HEK293 (cell line): ENCODE data around the gene HPX.

Experiments used
- CTCF ChIA-PET: fragments of 350-600 bp; formaldehyde crosslinking; extraction: SDS; loops from one replicate; lab custom pipeline; 2021; ENCODE audit warnings: antibody characterized with exemption; lab: Yijun Ruan, JAX
- POLR2A ChIA-PET: fragments of 300-600 bp; formaldehyde crosslinking; extraction: SDS; loops from one replicate; lab custom pipeline; 2020; ENCODE audit warnings: antibody characterized with exemption, inconsistent platforms; lab: Yijun Ruan, JAX
- H3K27ac ChIP-seq: fragments of 200-500 bp; sonication (Bioruptor generic); 2 replicates; pipeline ENCODE4 v1.5.1; 2014; ENCODE audit warnings: low read depth, low read length, control low read depth, inconsistent platforms; ENCODE audit errors: extremely low read depth
- H3K36me3 ChIP-seq, 2 experiments: fragments of 200-500 bp in 1 of 2; sonication (Bioruptor generic) in 1 of 2; 1 replicate in 1 of 2; 2 replicates in 1 of 2; pipeline ENCODE4 v1.5.1; 2014 to 2017; ENCODE audit warnings: inconsistent platforms in 2 of 2, low read length in 2 of 2; ENCODE audit not compliant: control insufficient read depth in 2 of 2, insufficient read depth in 1 of 2
- H3K4me1 ChIP-seq: fragments of 200-500 bp; sonication (Bioruptor generic); 2 replicates; pipeline ENCODE4 v1.5.1; 2014; ENCODE audit warnings: mild to moderate bottlenecking, low read length, inconsistent platforms; ENCODE audit not compliant: control insufficient read depth, insufficient read depth
- H3K4me3 ChIP-seq: 2 replicates; pipeline ENCODE4 v1.5.1; 2011; ENCODE audit warnings: low read depth, mild to moderate bottlenecking, control low read depth, low read length, moderate library complexity
- H3K9me3 ChIP-seq: fragments of 200-500 bp; sonication (Bioruptor generic); 2 replicates; pipeline ENCODE4 v1.5.1; 2014; ENCODE audit warnings: low read depth, low read length, inconsistent platforms; ENCODE audit not compliant: control insufficient read depth, insufficient read depth
- GLI2 ChIP-seq: fragments of 450-650 bp; formaldehyde crosslinking; IDR thresholded peaks from 2 replicates; pipeline ENCODE4; 2017; ENCODE audit warnings: missing biosample characterization, missing genetic modification characterization, low read depth, borderline replicate concordance
- GLIS2 ChIP-seq: fragments of 450-650 bp; formaldehyde crosslinking; IDR thresholded peaks from 2 replicates; pipeline ENCODE4 v1.5.1; 2016; ENCODE audit warnings: missing biosample characterization, missing genetic modification characterization
- HOXC10 ChIP-seq: sonication (generic); formaldehyde crosslinking; IDR thresholded peaks from 2 replicates; pipeline ENCODE4 v1.8.1; 2023; ENCODE audit warnings: mild to moderate bottlenecking, missing genetic modification reagents
- OSR2 ChIP-seq: fragments of 450-650 bp; formaldehyde crosslinking; IDR thresholded peaks from 2 replicates; pipeline ENCODE4 v1.5.1; 2016; ENCODE audit warnings: missing biosample characterization, missing genetic modification characterization
- OVOL3 ChIP-seq: fragments of 450-650 bp; formaldehyde crosslinking; IDR thresholded peaks from 2 replicates; pipeline ENCODE4 v1.5.1; 2016; ENCODE audit warnings: missing biosample characterization, missing genetic modification characterization
- REST ChIP-seq: fragments of 450-650 bp; formaldehyde crosslinking; IDR thresholded peaks from 2 replicates; pipeline ENCODE4 v1.5.1; 2016; ENCODE audit warnings: missing biosample characterization, missing genetic modification characterization
- ZFP3 ChIP-seq: fragments of 450-650 bp; formaldehyde crosslinking; IDR thresholded peaks from 2 replicates; pipeline ENCODE4 v1.5.1; 2016; ENCODE audit warnings: low read depth, missing biosample characterization, missing genetic modification characterization
- ZFP69B ChIP-seq: fragments of 450-650 bp; formaldehyde crosslinking; IDR thresholded peaks from 2 replicates; pipeline ENCODE4 v1.5.1; 2016; ENCODE audit warnings: missing biosample characterization, missing genetic modification characterization
- ZIC2 ChIP-seq: fragments of 450-650 bp; formaldehyde crosslinking; IDR thresholded peaks from 2 replicates; pipeline ENCODE4 v1.5.1; 2016; ENCODE audit warnings: missing biosample characterization, missing genetic modification characterization
- ZNF121 ChIP-seq: fragments of 450-650 bp; formaldehyde crosslinking; IDR thresholded peaks from 2 replicates; pipeline ENCODE4 v1.5.1; 2016; ENCODE audit warnings: missing biosample characterization, missing genetic modification characterization
- ZNF138 ChIP-seq: fragments of 450-650 bp; formaldehyde crosslinking; IDR thresholded peaks from 2 replicates; pipeline ENCODE4 v1.5.1; 2016; ENCODE audit warnings: missing biosample characterization, missing genetic modification characterization, borderline replicate concordance
- ZNF335 ChIP-seq: fragments of 450-650 bp; formaldehyde crosslinking; conservative IDR thresholded peaks from 2 replicates; pipeline ENCODE4 v1.5.1; 2016; ENCODE audit warnings: missing biosample characterization, missing genetic modification characterization
- ZNF37A ChIP-seq: fragments of 450-650 bp; IDR thresholded peaks from 2 replicates; pipeline ENCODE4 v1.5.1; 2018; ENCODE audit warnings: missing biosample characterization, missing genetic modification characterization
- ZNF560 ChIP-seq: fragments of 450-650 bp; formaldehyde crosslinking; IDR thresholded peaks from 2 replicates; pipeline ENCODE4 v1.5.1; 2017; ENCODE audit warnings: missing biosample characterization, missing genetic modification characterization, borderline replicate concordance
- ZNF664 ChIP-seq: fragments of 450-650 bp; formaldehyde crosslinking; IDR thresholded peaks from 2 replicates; pipeline ENCODE4 v1.5.1; 2016; ENCODE audit warnings: missing biosample characterization, missing genetic modification characterization
- ZNF701 ChIP-seq: fragments of 450-650 bp; formaldehyde crosslinking; IDR thresholded peaks from 2 replicates; pipeline ENCODE4 v1.5.1; 2016; ENCODE audit warnings: missing biosample characterization, missing genetic modification characterization
- ZNF768 ChIP-seq: fragments of 450-650 bp; formaldehyde crosslinking; IDR thresholded peaks from 2 replicates; pipeline ENCODE4 v1.5.1; 2018; ENCODE audit warnings: missing biosample characterization, mild to moderate bottlenecking, missing genetic modification characterization
- ZNF777 ChIP-seq: fragments of 450-650 bp; formaldehyde crosslinking; IDR thresholded peaks from 2 replicates; pipeline ENCODE4 v1.5.1; 2017; ENCODE audit warnings: missing biosample characterization, missing genetic modification characterization, borderline replicate concordance
- ZSCAN30 ChIP-seq: fragments of 450-650 bp; IDR thresholded peaks from 2 replicates; pipeline ENCODE4 v1.5.1; 2018; ENCODE audit warnings: missing biosample characterization, mild to moderate bottlenecking, missing genetic modification characterization, moderate library complexity
- TF ChIP-seq, protein P1 (sequence below): fragments of 450-650 bp; formaldehyde crosslinking; conservative IDR thresholded peaks from 2 replicates; pipeline ENCODE4 v1.5.1; 2016; ENCODE audit warnings: low read depth, missing biosample characterization, missing genetic modification characterization
- TF ChIP-seq, protein P2 (sequence below): IDR thresholded peaks from 2 replicates; pipeline ENCODE4 v1.6.1; 2011; ENCODE audit warnings: mild to moderate bottlenecking, low read depth, low read length, borderline replicate concordance
- TF ChIP-seq, protein P3 (sequence below): fragments of 450-650 bp; formaldehyde crosslinking; IDR thresholded peaks from 2 replicates; pipeline ENCODE4 v1.5.1; 2016; ENCODE audit warnings: missing biosample characterization, missing genetic modification characterization

The HPX gene

GRCh38 chr11:6419009-6419631, 21.7 kb downstream of the HPX start, which contains the start of gene APBB1 (continued):
- TF ChIP-seq, protein P1, sequence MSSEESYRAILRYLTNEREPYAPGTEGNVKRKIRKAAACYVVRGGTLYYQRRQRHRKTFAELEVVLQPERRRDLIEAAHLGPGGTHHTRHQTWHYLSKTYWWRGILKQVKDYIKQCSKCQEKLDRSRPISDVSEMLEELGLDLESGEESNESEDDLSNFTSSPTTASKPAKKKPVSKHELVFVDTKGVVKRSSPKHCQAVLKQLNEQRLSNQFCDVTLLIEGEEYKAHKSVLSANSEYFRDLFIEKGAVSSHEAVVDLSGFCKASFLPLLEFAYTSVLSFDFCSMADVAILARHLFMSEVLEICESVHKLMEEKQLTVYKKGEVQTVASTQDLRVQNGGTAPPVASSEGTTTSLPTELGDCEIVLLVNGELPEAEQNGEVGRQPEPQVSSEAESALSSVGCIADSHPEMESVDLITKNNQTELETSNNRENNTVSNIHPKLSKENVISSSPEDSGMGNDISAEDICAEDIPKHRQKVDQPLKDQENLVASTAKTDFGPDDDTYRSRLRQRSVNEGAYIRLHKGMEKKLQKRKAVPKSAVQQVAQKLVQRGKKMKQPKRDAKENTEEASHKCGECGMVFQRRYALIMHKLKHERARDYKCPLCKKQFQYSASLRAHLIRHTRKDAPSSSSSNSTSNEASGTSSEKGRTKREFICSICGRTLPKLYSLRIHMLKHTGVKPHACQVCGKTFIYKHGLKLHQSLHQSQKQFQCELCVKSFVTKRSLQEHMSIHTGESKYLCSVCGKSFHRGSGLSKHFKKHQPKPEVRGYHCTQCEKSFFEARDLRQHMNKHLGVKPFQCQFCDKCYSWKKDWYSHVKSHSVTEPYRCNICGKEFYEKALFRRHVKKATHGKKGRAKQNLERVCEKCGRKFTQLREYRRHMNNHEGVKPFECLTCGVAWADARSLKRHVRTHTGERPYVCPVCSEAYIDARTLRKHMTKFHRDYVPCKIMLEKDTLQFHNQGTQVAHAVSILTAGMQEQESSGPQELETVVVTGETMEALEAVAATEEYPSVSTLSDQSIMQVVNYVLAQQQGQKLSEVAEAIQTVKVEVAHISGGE = peak; percentile 68
- TF ChIP-seq HOXC10 (CRISPR knock-in tag) = peak; percentile 29; the same call in 1 of the 2 replicates
- TF ChIP-seq ZIC2 (tag by site-specific recombination) = peak; percentile 18; the same call in 1 of the 2 replicates
- TF ChIP-seq ZSCAN30 = peak; percentile 31; the same call in 1 of the 2 replicates
- TF ChIP-seq, protein P2, sequence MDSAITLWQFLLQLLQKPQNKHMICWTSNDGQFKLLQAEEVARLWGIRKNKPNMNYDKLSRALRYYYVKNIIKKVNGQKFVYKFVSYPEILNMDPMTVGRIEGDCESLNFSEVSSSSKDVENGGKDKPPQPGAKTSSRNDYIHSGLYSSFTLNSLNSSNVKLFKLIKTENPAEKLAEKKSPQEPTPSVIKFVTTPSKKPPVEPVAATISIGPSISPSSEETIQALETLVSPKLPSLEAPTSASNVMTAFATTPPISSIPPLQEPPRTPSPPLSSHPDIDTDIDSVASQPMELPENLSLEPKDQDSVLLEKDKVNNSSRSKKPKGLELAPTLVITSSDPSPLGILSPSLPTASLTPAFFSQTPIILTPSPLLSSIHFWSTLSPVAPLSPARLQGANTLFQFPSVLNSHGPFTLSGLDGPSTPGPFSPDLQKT = no peak
- TF ChIP-seq ZNF664 (tag by site-specific recombination) = peak; percentile 30; the same call in 1 of the 2 replicates
- TF ChIP-seq GLIS2 (tag by site-specific recombination) = peak; percentile 67
- TF ChIP-seq REST (tag by site-specific recombination) = no peak
- TF ChIP-seq ZNF335 (tag by site-specific recombination) = peak; percentile 15; the same call in 1 of the 2 replicates
- TF ChIP-seq OVOL3 = no peak
- no peak for TF ChIP-seq ZNF138 (tag by site-specific recombination)
- no peak for TF ChIP-seq ZNF37A
- TF ChIP-seq GLI2 (tag by site-specific recombination) = no peak
- TF ChIP-seq, all 188 proteins: peak for 14

GRCh38 chr11:6418557-6419008, 22.2 kb downstream of the HPX start:
- Histone ChIP-seq H3K27ac (no peak overlapping the region; the same call in 1 of the 2 replicates), H3K9me3 (no peaks in the 10 kb centered on the region), H3K4me1 (no peaks in the 10 kb centered on the region), H3K36me3 (no peaks in the 10 kb centered on the region), H3K4me3 (peak overlapping the region; percentile 92)
- ChIA-PET POLR2A (interaction anchor here (0.6 to 2.3 kb wide), 15 partner anchors 9 to 265 kb away, joined by 3 to 26 read pairs (median 5); partner anchors contain the start of genes ARFIP2, MRPL17, SMPD1 and TIMM10B), CTCF (interaction anchor here (0.6 to 1.2 kb wide), 2 partner anchors 56 to 232 kb away, joined by 3 read pairs; no protein-coding TSS in a partner anchor)
- TF ChIP-seq ZNF138 (tag by site-specific recombination) = no peak
- TF ChIP-seq ZNF121 (tag by site-specific recombination) = no peak
- TF ChIP-seq REST (tag by site-specific recombination) = no peak
- TF ChIP-seq ZFP3 = no peak
- TF ChIP-seq, protein P3, sequence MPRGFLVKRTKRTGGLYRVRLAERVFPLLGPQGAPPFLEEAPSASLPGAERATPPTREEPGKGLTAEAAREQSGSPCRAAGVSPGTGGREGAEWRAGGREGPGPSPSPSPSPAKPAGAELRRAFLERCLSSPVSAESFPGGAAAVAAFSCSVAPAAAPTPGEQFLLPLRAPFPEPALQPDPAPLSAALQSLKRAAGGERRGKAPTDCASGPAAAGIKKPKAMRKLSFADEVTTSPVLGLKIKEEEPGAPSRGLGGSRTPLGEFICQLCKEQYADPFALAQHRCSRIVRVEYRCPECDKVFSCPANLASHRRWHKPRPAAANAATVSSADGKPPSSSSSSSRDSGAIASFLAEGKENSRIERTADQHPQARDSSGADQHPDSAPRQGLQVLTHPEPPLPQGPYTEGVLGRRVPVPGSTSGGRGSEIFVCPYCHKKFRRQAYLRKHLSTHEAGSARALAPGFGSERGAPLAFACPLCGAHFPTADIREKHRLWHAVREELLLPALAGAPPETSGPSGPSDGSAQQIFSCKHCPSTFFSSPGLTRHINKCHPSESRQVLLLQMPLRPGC (tag by site-specific recombination) = no peak
- no peak for TF ChIP-seq ZNF701 (tag by site-specific recombination)
- no peak for TF ChIP-seq ZNF777
- no peak for TF ChIP-seq OSR2 (tag by site-specific recombination)
- TF ChIP-seq ZFP69B (tag by site-specific recombination) = no peak
- no peak for TF ChIP-seq GLIS2 (tag by site-specific recombination)
- no peak for TF ChIP-seq ZNF560 (tag by site-specific recombination)
- TF ChIP-seq ZNF768 (tag by site-specific recombination) = no peak
